Measurements from ENCODE around the gene SYF2.
A peak's percentile ranks its signal among the peaks of the same experiment; 100 is the strongest.
"Not testable (repeated sequence)": the region's sequence is repeated elsewhere in the genome, so short reads cannot be mapped to it uniquely, and the experiment has no call there.

SYF2 gene

GRCh38 chr1:25243907-25244306, 11.6 kb upstream of the SYF2 start:
- peaks cover 52% of the 10 kb centered on the region for H3K4me1 ChIP-seq (ENCODE audit: control insufficient read depth, low read length)
- no peaks in the 10 kb centered on the region for H3K27me3 ChIP-seq (ENCODE audit: control insufficient read depth, low read length)
- peaks cover 53% of the 10 kb centered on the region for H3K79me2 ChIP-seq (ENCODE audit: control insufficient read depth, low read length)
- H3K27ac ChIP-seq (ENCODE audit: low read depth, low read length): no peak overlapping the region
- no peak overlapping the region for H3K4me3 ChIP-seq (ENCODE audit: low read length)
- peaks cover 39% of the 10 kb centered on the region for H3F3A ChIP-seq (ENCODE audit: control insufficient read depth, insufficient read depth)
- no peaks in the 10 kb centered on the region for H3K9me3 ChIP-seq (ENCODE audit: control insufficient read depth, insufficient read depth, low read length)
- peaks cover 68% of the 10 kb centered on the region for H3K36me3 ChIP-seq (ENCODE audit: control insufficient read depth, low read length)
- no peaks in the 10 kb centered on the region for H3K9me2 ChIP-seq (replicated peaks; ENCODE audit: control insufficient read depth, low read length)
- TF ChIP-seq EZH2phosphoT487 (IDR thresholded peaks at IDR 0.05; ENCODE audit: borderline replicate concordance, low read length): no peak
- no peak for TF ChIP-seq CTCF (IDR thresholded peaks at IDR 0.05; ENCODE audit: low read depth, low read length, poor library complexity, severe bottlenecking)
- peaks cover 11% of the 10 kb centered on the region for H4K20me1 ChIP-seq (ENCODE audit: control insufficient read depth, insufficient read depth, low read depth, low read length)
- H3K4me2 ChIP-seq (ENCODE audit: low read length): 0 out of 2 replicates have a peak overlapping the region, but pooled peaks have one; percentile 5

GRCh38 chr1:25239681-25240541, 7.6 kb upstream of the SYF2 start:
- H3K9me3 ChIP-seq (ENCODE audit: control insufficient read depth, insufficient read depth, low read length): no peaks in the 10 kb centered on the region
- H3K36me3 ChIP-seq (ENCODE audit: control insufficient read depth, low read length): peaks cover 46% of the 10 kb centered on the region
- H3K27ac ChIP-seq (ENCODE audit: low read depth, low read length): peak overlapping the region; percentile 83
- no peaks in the 10 kb centered on the region for H3K9me2 ChIP-seq (replicated peaks; ENCODE audit: control insufficient read depth, low read length)
- H3K27me3 ChIP-seq (ENCODE audit: control insufficient read depth, low read length): no peaks in the 10 kb centered on the region
- H3K4me2 ChIP-seq (ENCODE audit: low read length): peak overlapping the region; percentile 84
- peaks cover 30% of the 10 kb centered on the region for H3K79me2 ChIP-seq (ENCODE audit: control insufficient read depth, low read length)
- no peak for TF ChIP-seq EZH2phosphoT487 (IDR thresholded peaks at IDR 0.05; ENCODE audit: borderline replicate concordance, low read length)
- TF ChIP-seq CTCF (IDR thresholded peaks at IDR 0.05; ENCODE audit: low read depth, low read length, poor library complexity, severe bottlenecking): peak; percentile 71
- H4K20me1 ChIP-seq (ENCODE audit: control insufficient read depth, insufficient read depth, low read depth, low read length): no peaks in the 10 kb centered on the region
- peak overlapping the region; percentile 76 for H3K4me3 ChIP-seq (ENCODE audit: low read length)
- peaks cover 65% of the 10 kb centered on the region for H3F3A ChIP-seq (ENCODE audit: control insufficient read depth, insufficient read depth)
- H3K4me1 ChIP-seq (ENCODE audit: control insufficient read depth, low read length): peaks cover 72% of the 10 kb centered on the region

- peaks cover 52% of the 10 kb centered on the region for H3F3A ChIP-seq (ENCODE audit: control insufficient read depth, insufficient read depth)
- H3K4me3 ChIP-seq (ENCODE audit: low read length): no peak overlapping the region
- no peaks in the 10 kb centered on the region for H4K20me1 ChIP-seq (ENCODE audit: control insufficient read depth, insufficient read depth, low read depth, low read length)
- H3K4me2 ChIP-seq (ENCODE audit: low read length): no peak overlapping the region
- H3K27ac ChIP-seq (ENCODE audit: low read depth, low read length): peak overlapping the region; percentile 83
- TF ChIP-seq CTCF (IDR thresholded peaks at IDR 0.05; ENCODE audit: low read depth, low read length, poor library complexity, severe bottlenecking) (no peak), EZH2phosphoT487 (IDR thresholded peaks at IDR 0.05; ENCODE audit: borderline replicate concordance, low read length) (no peak)
- H3K36me3 ChIP-seq (ENCODE audit: control insufficient read depth, low read length): peaks cover 36% of the 10 kb centered on the region
- no peaks in the 10 kb centered on the region for H3K9me2 ChIP-seq (replicated peaks; ENCODE audit: control insufficient read depth, low read length)
- H3K27me3 ChIP-seq (ENCODE audit: control insufficient read depth, low read length): no peaks in the 10 kb centered on the region
- peaks cover 32% of the 10 kb centered on the region for H3K79me2 ChIP-seq (ENCODE audit: control insufficient read depth, low read length)
- peaks cover 78% of the 10 kb centered on the region for H3K4me1 ChIP-seq (ENCODE audit: control insufficient read depth, low read length)
- H3K9me3 ChIP-seq (ENCODE audit: control insufficient read depth, insufficient read depth, low read length): no peaks in the 10 kb centered on the region
Observed at GRCh38 chr1:25238046-25238445, 5.7 kb upstream of the SYF2 start.

GRCh38 chr1:25236261-25236660, 4.0 kb upstream of the SYF2 start:
- Histone ChIP-seq H3K27ac (ENCODE audit: low read depth, low read length) (peak overlapping the region; percentile 83), H3F3A (ENCODE audit: control insufficient read depth, insufficient read depth) (peaks cover 40% of the 10 kb centered on the region), H3K36me3 (ENCODE audit: control insufficient read depth, low read length) (peaks cover 32% of the 10 kb centered on the region), H3K4me2 (ENCODE audit: low read length) (peak overlapping the region; percentile 70), H3K4me1 (ENCODE audit: control insufficient read depth, low read length) (peaks cover 77% of the 10 kb centered on the region), H3K79me2 (ENCODE audit: control insufficient read depth, low read length) (peaks cover 41% of the 10 kb centered on the region), H3K4me3 (ENCODE audit: low read length) (peak overlapping the region; percentile 53)
- H3K27me3 ChIP-seq (ENCODE audit: control insufficient read depth, low read length); H3K9me2 ChIP-seq (replicated peaks; ENCODE audit: control insufficient read depth, low read length); H4K20me1 ChIP-seq (ENCODE audit: control insufficient read depth, insufficient read depth, low read depth, low read length); H3K9me3 ChIP-seq (ENCODE audit: control insufficient read depth, insufficient read depth, low read length): not testable (repeated sequence)

GRCh38 chr1:25235411-25235810, 3.1 kb upstream of the SYF2 start:
- H4K20me1 ChIP-seq (ENCODE audit: control insufficient read depth, insufficient read depth, low read depth, low read length); H3K27me3 ChIP-seq (ENCODE audit: control insufficient read depth, low read length); H3K9me3 ChIP-seq (ENCODE audit: control insufficient read depth, insufficient read depth, low read length); H3K4me3 ChIP-seq (ENCODE audit: low read length); H3K27ac ChIP-seq (ENCODE audit: low read depth, low read length); H3K9me2 ChIP-seq (replicated peaks; ENCODE audit: control insufficient read depth, low read length): not testable (repeated sequence)
- H3K4me1 ChIP-seq (ENCODE audit: control insufficient read depth, low read length): peaks cover 71% of the 10 kb centered on the region
- peaks cover 47% of the 10 kb centered on the region for H3K79me2 ChIP-seq (ENCODE audit: control insufficient read depth, low read length)
- peak overlapping the region; percentile 70 for H3K4me2 ChIP-seq (ENCODE audit: low read length)
- H3K36me3 ChIP-seq (ENCODE audit: control insufficient read depth, low read length): peaks cover 32% of the 10 kb centered on the region
- peaks cover 35% of the 10 kb centered on the region for H3F3A ChIP-seq (ENCODE audit: control insufficient read depth, insufficient read depth)
